Medulla oblongata (tissue), 1 donor: Measurements from ENCODE around the gene FNBP1L.

Source experiments
- DNase-seq: peaks from one replicate; pipeline ENCODE4 v3.0.0-alpha.2; 2015; ENCODE audit errors: extremely low spot score

The FNBP1L gene

DNA sequence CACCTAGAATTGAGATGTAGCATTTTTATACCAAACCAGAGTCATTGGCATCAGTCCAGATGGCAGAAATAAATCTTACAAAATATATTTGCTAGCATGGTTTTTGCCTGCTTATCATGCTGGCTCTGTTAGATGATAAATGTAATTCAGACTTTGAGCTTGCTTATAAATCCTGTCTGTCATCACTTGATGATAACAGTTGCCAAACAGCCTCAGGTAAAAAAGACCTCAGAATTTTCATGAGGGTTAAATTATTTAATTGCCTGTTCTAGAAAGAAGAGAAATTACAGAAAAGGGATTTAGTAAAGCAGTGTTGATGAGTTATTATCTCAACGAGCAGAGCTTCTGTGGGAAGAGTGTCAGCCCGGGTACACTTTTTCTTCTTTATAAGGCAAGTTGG, 83.3 kb downstream of the FNBP1L start:
- DNase-seq, result no peak

DNA sequence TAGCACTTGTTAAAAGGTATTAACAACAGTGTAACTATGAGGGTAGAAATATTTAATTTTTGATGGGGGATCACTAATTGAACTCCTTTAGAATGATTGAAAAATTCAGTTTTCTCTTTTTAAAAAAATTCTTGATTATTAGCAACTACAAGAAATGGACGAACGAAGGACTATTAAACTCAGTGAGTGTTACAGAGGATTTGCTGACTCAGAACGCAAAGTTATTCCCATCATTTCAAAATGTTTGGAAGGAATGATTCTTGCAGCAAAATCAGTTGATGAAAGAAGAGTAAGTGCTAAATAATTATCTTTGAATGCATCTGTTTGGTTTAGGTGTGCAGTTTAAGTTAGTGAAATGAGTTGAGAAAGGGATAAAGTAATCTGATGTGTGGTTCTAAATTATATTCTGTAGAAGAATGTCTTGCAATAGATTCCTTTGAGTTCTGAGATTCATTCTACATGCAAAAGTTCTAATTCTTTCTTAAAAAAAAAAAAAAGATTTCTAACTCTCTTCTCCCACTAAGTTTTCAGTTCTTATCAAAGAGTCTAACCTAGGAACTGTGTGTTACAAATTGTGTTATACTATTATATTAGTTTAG, 85.0 kb downstream of the FNBP1L start:
- DNase-seq, result no peak

DNA sequence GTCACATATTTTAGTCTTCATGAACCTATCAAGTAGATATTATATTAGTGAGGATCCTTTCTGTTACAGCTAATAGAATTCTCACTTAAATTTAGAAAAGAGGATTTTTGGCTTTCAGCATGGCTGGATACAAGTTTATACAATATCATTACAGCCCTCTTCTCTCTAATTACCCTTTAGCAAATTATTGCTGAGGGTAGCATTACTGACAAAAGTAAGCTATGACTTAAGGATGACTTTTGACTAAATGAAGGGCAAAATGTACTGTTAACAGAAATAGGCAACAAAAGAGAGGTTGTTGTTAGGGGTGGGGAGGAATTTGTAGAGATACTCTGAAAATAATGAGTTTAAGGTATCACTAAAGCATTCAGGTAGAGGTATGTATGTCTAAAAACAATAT, 85.8 kb downstream of the FNBP1L start:
- DNase-seq, result no peak

DNA sequence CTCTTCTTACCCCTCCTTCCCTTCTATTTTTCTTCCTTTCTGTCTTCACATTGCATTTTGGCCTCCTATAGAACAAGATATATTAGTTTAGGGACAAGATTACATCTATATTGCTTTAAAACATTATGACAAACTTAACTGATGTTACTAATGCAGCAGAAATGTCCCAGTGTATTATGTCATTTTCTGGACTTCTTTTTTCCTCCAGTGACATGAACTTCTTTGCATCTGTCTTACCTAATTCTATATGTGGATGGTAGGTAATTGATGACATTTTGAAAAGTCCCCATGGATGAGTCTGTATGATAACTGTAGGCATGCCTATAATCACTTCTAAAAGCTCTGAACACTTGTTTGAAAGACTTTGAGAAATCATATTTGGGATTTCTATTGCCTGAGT, 89.5 kb downstream of the FNBP1L start:
- DNase-seq, result no peak

DNA sequence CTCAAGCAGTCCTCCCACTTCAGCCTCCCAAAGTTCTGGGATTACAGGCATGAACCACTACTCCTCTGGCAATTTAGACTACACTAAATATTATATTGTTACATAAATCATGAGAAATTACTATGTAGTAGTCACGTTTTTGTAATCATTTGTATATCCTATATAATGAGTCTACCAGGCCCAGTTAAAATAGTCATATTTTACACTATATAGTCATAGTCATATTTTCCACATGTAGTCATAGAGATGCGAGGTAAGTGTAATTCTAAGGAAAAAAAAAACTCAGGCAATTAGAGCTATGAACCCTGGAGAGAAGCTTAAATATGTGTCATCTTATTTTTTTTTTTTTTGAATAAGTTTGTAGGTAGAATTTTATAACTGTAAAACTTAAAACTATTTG, 90.0 kb downstream of the FNBP1L start:
- DNase-seq, result no peak

DNA sequence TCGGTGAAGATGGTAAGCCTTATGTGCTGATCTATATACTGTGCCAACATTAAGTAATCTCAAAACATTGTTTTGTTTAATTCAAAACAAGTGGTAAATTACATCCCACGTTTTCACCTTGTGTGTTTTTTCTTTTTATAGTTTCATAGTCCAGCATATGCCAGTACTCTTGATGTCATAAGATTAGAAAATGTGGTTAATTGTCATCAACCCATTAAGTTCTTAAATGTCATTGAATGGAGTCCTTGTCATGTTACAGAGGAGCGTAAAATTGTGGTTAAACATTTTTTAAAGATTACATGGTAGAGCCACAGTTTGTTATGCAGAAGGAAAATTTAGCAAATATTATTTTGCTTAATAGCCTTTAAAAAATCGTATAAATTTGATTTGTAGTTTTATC, 93.1 kb downstream of the FNBP1L start:
- no peak for DNase-seq

DNA sequence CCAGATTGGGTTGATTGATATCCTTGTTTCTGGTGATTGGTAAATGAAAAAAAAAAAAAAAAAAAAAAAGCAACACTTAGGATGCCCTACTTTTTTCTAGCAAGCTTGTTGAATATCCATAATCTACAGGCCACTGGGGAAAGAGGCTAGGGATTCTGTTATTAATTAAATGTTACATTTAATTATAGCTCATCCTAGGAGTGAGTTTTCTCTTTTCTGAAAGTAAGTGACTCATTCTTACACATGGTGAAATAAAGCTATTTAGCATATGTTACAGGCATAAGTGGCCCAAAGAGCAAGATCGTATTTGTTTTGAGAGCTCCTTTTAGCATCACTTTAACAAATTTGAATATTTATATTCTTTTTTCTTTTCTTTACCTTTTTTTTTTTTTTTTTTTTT, 94.5 kb downstream of the FNBP1L start:
- no peak for DNase-seq

DNA sequence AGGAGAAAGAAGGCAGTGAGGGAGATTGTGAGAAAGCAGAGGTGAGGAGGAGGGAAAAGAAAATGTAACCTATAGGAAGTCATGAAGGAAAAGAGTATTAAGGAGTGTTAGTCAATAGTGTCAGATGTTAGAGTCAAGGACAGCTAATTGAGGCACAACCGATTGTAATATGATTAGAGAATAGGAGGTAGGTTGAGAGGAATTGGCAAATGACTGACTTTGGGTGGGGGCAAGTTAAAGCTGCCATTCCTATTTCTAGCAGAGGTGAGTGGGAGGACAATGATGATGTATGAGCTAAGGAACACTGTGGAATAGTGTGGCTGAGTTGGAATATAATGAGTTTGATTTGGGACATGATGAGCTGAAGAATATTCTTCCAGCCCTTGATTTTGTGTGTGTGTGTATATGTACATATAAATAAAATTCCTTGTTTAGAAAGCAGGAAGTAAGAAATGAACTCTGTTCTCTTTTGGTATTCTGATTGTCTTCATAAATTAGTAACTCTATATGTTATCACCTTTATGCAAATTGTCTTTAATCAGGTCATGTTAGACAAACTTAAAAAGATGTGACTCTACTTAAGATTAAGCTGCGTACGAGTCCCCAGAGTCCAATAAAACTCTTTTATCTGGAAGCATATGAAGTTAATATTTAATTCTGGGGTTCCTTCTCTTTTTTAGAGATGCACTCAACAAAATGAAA, 98.4 kb downstream of the FNBP1L start:
- DNase-seq, result no peak

DNA sequence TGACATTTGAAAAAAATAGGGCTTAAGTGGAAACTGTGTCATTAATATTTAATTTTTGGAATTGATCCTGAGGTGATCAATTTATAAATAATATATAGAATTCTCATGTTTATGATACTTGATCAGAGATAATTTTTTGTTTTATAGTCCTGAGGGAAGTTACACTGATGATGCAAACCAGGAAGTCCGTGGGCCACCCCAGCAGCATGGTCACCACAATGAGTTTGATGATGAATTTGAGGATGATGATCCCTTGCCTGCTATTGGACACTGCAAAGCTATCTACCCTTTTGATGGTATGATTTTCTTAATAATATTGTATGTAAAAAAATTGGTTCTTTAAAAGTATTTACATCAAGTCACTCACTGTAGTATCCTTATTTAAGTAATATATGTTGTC, 101.2 kb downstream of the FNBP1L start:
- no peak for DNase-seq

DNA sequence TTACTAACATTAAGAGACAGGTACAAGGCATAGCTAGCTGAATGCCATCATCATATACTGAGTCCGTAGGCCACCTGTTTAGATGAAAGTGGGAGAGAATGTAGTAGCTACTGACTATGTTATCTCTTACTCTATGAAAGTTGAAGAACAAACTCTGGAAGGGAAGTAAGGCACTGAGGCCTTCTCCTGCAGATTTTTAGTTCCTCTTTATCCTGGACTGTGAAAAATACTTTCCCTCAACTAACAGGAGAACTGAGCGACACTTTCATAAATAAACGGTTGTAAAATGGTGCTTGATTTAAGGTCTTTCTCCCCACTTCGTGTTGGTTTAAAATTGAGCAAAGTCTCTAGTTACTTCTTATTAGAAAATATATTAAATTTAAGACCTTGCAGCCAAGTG, 101.9 kb downstream of the FNBP1L start:
- peak; percentile 18 for DNase-seq

DNA sequence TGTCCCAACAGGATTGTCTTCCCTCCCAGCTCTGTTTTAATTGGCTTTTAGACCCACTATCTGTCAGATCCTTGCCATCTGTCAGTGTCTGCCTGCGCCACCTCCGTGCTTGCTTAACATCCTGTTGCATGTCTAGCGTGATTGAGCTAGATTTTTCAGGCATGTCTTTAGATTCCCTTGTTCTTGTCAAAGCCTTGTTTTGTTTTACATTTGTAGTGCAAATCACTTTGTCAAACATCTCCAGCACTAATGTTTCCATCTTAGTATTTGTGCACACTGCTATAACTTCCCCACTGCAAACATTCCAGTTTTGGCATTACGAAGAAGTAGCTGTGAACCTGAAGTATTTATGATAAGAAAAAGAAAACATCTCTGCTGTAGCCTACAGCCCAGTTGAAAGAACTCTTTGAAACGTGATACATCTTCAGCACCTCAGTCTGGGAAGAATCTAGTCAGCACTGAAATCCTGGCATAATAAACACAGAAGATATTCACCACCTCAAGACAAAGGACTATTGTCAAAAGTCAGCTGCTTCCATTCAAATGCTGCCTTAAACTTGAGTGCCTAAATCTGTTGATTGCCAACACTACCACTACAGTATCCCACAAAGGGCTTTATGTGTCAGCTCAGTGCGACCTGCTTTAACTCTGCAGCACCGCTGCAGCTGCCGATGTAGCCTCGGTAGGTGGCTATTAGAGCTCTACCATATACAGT, 105.0 kb downstream of the FNBP1L start:
- peak; percentile 92 for DNase-seq

DNA sequence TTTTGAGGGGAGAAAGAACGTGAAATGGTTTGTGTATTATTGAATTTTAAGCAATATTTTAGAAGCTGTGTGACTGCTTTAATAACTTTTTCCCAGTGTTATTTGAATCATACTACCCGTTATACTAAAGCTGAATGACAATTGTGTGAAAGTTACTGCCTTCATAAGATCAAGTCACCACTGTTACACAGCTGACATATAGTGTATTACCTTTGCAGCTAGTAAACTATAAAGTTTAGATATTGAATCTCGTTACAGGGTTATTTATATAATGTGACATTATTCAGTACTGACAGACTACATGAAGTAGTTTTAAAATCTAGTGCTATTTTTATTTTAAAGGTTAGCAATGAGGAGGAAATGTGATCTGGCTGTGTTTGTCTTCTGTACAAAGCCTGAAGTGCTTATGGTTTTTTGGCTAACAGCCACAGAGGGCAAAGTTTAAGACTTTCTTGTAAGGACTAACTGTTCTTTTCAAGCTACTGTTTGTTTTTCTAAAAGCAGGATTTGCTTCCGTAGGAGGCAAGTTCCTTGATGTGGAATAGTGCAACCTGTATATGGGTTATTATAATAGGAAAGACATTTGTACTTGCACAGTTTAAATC, 106.1 kb downstream of the FNBP1L start:
- peak; percentile 23 for DNase-seq

DNA sequence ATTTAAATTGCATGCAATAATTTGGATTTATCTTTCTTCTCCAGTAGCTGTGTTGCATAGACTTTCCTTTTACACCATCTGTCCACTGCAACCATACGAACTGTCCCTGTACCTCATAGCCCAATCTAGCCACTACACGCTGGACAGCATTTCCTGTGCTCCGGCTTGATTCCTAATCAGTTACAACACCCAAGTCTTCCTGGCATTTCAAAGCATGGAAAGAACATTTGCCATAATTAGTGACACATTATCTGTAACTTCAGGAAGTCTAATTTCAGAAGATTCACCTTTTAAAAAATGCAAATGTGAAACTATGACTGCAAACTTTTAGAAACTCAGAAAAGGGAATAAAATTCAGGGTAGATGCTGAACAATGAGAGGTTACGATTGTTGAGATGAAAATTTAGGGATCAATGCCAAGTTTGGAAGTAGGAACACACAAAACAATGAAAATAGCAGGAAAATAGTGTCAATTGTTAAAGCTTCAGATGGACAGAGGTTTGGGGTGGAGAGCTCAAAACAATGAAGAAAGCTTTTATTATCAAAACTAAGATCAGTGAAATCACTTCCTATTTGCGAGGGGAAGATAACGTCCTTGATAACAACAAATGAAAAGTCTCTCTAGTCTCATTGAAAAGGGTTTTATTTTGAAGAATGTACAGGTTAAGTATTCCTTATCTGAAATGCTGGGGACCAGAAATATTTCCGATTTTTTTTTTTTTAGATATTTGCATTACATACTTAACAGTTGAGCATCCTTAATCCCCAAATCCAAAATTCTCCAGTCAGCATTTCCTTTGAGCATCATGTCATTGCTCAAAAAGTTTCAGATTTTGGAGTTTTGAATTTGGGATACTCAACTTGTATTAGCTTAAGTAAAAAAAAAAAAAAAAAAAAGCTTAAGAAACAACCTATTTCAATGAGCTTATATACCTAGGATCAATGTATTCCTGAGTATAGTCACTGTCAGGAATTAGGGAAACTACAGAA, 107.3 kb downstream of the FNBP1L start:
- no peak for DNase-seq

DNA sequence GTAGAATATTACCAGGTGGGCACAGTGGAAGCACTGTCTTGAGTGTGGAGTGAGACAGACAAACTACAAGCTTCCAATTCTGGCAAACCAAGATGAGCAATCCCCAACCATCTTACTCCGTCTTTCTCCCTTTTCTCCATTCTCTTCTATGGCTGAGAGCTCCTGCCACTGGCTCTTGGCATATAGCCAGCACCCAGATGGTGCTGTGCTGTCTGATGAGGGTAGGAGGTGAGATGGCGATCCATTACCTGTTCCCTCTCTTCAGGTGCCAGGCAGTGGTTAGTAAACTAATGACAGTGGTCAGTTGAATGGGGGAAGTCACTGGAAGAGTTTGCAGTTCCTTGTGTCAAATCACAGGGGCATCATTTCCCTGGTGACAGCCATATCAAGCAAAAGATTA, 108.4 kb downstream of the FNBP1L start:
- no peak for DNase-seq

DNA sequence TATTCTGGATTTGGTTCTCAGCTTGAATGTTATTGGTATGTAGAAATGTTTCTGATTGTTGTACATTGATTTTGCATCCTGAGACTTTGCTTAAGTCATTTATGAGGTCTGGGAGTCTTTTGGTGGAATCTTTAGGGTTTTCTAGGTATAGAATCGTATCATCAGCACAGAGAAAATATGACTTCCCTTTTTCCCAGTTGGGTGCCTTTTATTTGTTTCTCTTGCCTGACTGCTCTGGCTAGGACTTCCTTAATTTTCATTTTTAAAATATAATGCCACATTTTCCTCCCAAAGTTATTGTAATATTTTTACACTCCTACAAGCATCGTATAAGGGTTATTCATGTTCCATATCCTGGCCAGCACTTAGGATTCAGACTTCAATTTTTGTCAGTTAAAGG, 111.1 kb downstream of the FNBP1L start:
- no peak for DNase-seq

DNA sequence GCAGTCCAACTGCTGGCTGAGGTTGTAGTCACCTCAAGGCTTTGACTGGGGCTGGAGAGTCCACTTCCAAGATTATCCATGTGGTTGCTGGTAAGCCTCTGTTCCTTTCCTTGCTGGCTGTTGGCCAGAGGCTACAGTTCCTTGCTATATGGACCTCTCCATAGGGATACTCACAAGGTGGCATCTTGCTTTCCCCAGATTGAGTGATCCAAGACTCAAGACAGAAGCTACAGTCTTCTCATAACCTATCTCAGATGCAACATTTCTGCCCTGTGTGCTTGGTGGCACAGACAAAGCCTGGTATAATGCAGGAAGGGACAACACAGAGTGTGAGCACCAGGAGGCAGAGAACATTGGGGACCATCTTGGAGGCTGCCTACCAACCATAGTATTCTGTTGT, 111.8 kb downstream of the FNBP1L start:
- DNase-seq, result no peak

DNA sequence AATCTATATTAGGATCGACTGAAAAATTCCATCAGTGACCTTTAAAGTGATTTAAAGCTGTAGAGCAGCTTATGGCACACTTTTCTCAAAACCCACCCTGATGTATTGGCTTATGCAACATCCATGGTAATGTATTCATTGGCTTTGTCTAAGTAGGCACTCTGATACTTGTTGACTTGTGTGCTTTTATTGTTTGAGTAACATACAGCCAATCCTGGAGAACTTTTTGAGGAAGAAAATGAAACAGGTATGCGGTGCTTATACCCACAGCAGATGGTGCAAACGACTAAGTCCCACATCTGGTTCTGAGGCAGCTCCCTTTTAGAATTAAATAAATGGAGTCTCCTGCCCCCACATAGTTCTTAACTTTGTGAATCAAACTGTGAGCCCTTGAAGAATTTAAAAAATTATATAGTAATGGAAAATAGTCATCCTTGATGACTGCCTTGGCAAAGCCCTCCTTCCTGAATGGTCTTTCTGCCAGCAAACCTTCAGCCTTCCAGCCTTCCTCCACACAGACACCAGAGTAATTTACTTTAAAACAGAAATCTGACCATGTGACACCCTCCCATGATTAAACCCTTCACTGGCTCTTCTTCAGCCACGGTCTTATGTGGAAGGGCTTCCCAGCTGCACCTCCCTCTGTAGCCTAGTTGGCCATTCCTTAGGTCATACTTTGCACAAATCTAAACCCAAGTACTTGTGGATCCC, 117.7 kb downstream of the FNBP1L start:
- no peak for DNase-seq

DNA sequence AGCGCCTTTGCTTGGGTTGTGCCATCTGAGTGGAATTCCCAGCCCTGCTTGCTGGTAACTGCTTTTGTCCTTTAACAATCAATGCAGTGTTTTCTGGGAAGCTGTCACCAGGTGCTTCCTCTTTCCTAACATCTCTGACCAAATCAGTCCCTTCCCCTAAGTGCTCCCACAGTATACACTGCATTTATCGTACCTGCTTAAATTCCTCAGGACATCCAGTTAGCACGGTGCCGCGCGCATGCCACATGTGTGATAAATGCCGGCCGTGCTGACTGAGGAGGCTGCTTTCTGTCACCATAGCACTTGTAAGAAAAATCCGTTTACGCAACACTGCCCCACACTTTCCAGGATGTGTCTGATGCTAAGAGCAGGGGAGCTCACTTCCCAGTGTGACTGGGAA, 118.3 kb downstream of the FNBP1L start:
- no peak for DNase-seq

DNA sequence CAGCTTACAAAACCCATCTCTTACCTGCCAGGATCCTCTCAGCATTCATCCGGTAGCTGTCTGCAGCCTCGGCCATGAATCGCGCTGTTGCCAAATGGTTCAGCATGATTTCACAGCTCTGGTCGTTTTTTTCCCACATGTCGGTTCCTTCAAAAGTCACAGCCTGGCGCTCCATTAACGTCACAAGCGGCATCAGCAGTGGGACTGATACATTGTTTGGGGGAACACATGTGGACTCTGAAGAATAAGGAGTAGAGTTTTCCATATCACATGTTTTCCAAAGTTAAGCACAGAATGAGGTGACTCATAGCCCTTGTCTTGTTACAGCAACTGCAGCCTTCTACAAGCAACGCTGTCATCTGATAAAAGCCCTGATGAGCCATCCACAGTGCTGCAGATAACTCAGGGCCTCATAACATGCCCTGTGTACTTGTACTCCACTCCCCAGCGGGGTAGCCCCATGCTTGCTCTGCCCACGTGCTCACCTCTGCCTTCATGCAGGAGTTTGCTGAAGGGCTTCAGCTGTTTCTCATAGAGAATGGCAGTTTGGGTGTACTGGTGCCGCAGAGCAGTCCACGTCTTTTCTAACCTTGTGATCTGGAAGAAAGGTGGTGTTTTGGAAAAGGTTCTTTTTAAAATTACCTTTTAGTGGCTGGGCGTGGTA, 119.5 kb downstream of the FNBP1L start:
- DNase-seq, result no peak

DNA sequence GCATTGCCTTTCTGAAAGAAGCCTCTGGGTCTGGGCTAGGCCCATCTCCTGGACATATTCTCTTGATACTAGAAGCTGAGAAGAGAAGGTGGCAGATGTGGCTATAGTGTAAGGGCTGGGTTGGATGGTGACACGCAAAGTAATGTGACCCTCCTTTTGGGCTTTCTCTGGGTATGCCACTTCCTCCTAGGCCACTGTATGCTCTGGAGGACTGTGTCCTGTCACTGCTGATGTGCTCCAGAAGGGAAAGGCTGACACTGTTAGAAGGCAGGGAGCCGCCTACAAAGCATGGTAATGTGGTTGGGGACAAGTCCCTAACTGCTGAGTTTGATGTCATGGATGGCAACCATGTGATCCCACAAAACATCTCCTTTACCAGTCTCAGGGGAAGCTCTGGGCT, 121.6 kb downstream of the FNBP1L start:
- no peak for DNase-seq
